ENCODE measurements around the gene WDR77.

Gene WDR77

GRCh38 chr1:111455642-111456031 lies 6.6 kb upstream of the WDR77 start:
- no peak for DNase-seq
- no peak overlapping the region for H3K4me3 ChIP-seq (ENCODE audit: insufficient read depth, low read depth, low read length, poor library complexity, severe bottlenecking)
- H3K4me1 ChIP-seq (ENCODE audit: control insufficient read depth, insufficient read depth, low read length, poor library complexity, severe bottlenecking), result peaks cover 20% of the 10 kb centered on the region
- no peaks in the 10 kb centered on the region for H3K9me3 ChIP-seq (ENCODE audit: control insufficient read depth, low read length)
- H3K27ac ChIP-seq (ENCODE audit: insufficient read depth, low read length, poor library complexity, severe bottlenecking), result no peak overlapping the region
- H3K36me3 ChIP-seq (ENCODE audit: control insufficient read depth, insufficient read depth, low read length), result peaks cover 66% of the 10 kb centered on the region
- H3K27me3 ChIP-seq (replicated peaks; ENCODE audit: control insufficient read depth, insufficient read depth, low read length, poor library complexity, severe bottlenecking), result no peaks in the 10 kb centered on the region

GRCh38 chr1:111454859-111455641 lies 6.0 kb upstream of the WDR77 start:
- H3K27me3 ChIP-seq (replicated peaks; ENCODE audit: control insufficient read depth, insufficient read depth, low read length, poor library complexity, severe bottlenecking), result no peaks in the 10 kb centered on the region
- H3K36me3 ChIP-seq (ENCODE audit: control insufficient read depth, insufficient read depth, low read length), result peaks cover 63% of the 10 kb centered on the region
- H3K9me3 ChIP-seq (ENCODE audit: control insufficient read depth, low read length), result no peaks in the 10 kb centered on the region
- DNase-seq, result no peak
- no peak overlapping the region for H3K27ac ChIP-seq (ENCODE audit: insufficient read depth, low read length, poor library complexity, severe bottlenecking)
- no peak overlapping the region for H3K4me3 ChIP-seq (ENCODE audit: insufficient read depth, low read depth, low read length, poor library complexity, severe bottlenecking)
- H3K4me1 ChIP-seq (ENCODE audit: control insufficient read depth, insufficient read depth, low read length, poor library complexity, severe bottlenecking), result peaks cover 26% of the 10 kb centered on the region

- no peak for DNase-seq
- Histone ChIP-seq H3K27ac (ENCODE audit: insufficient read depth, low read length, poor library complexity, severe bottlenecking) (no peak overlapping the region), H3K4me1 (ENCODE audit: control insufficient read depth, insufficient read depth, low read length, poor library complexity, severe bottlenecking) (peaks cover 29% of the 10 kb centered on the region), H3K27me3 (replicated peaks; ENCODE audit: control insufficient read depth, insufficient read depth, low read length, poor library complexity, severe bottlenecking) (no peaks in the 10 kb centered on the region), H3K9me3 (ENCODE audit: control insufficient read depth, low read length) (no peaks in the 10 kb centered on the region), H3K4me3 (ENCODE audit: insufficient read depth, low read depth, low read length, poor library complexity, severe bottlenecking) (no peak overlapping the region), H3K36me3 (ENCODE audit: control insufficient read depth, insufficient read depth, low read length) (peaks cover 51% of the 10 kb centered on the region)
Measured at GRCh38 chr1:111453706-111454105, 4.7 kb upstream of the WDR77 start.

GRCh38 chr1:111452581-111452980 lies 3.5 kb upstream of the WDR77 start:
- no peak for DNase-seq
- H3K4me1 ChIP-seq (ENCODE audit: control insufficient read depth, insufficient read depth, low read length, poor library complexity, severe bottlenecking), result peaks cover 37% of the 10 kb centered on the region
- no peak overlapping the region for H3K4me3 ChIP-seq (ENCODE audit: insufficient read depth, low read depth, low read length, poor library complexity, severe bottlenecking)
- no peaks in the 10 kb centered on the region for H3K9me3 ChIP-seq (ENCODE audit: control insufficient read depth, low read length)
- no peaks in the 10 kb centered on the region for H3K27me3 ChIP-seq (replicated peaks; ENCODE audit: control insufficient read depth, insufficient read depth, low read length, poor library complexity, severe bottlenecking)
- peaks cover 40% of the 10 kb centered on the region for H3K36me3 ChIP-seq (ENCODE audit: control insufficient read depth, insufficient read depth, low read length)
- H3K27ac ChIP-seq (ENCODE audit: insufficient read depth, low read length, poor library complexity, severe bottlenecking), result no peak overlapping the region

GRCh38 chr1:111450185-111450584 lies 1.1 kb upstream of the WDR77 start:
- DNase-seq, result no peak
- Histone ChIP-seq H3K4me1 (ENCODE audit: control insufficient read depth, insufficient read depth, low read length, poor library complexity, severe bottlenecking) (peaks cover 41% of the 10 kb centered on the region), H3K36me3 (ENCODE audit: control insufficient read depth, insufficient read depth, low read length) (peaks cover 22% of the 10 kb centered on the region), H3K9me3 (ENCODE audit: control insufficient read depth, low read length) (no peaks in the 10 kb centered on the region), H3K27me3 (replicated peaks; ENCODE audit: control insufficient read depth, insufficient read depth, low read length, poor library complexity, severe bottlenecking) (no peaks in the 10 kb centered on the region), H3K4me3 (ENCODE audit: insufficient read depth, low read depth, low read length, poor library complexity, severe bottlenecking) (peak overlapping the region; percentile 68), H3K27ac (ENCODE audit: insufficient read depth, low read length, poor library complexity, severe bottlenecking) (peak overlapping the region; percentile 82)

- H3K9me3 ChIP-seq (ENCODE audit: control insufficient read depth, low read length), result no peaks in the 10 kb centered on the region
- H3K27me3 ChIP-seq (replicated peaks; ENCODE audit: control insufficient read depth, insufficient read depth, low read length, poor library complexity, severe bottlenecking), result no peaks in the 10 kb centered on the region
- no peak for DNase-seq
- peak overlapping the region; percentile 82 for H3K27ac ChIP-seq (ENCODE audit: insufficient read depth, low read length, poor library complexity, severe bottlenecking)
- H3K4me1 ChIP-seq (ENCODE audit: control insufficient read depth, insufficient read depth, low read length, poor library complexity, severe bottlenecking), result peaks cover 40% of the 10 kb centered on the region
- H3K4me3 ChIP-seq (ENCODE audit: insufficient read depth, low read depth, low read length, poor library complexity, severe bottlenecking), result peak overlapping the region; percentile 68
- H3K36me3 ChIP-seq (ENCODE audit: control insufficient read depth, insufficient read depth, low read length), result peaks cover 17% of the 10 kb centered on the region
Measured at GRCh38 chr1:111449703-111450017, 604 bp upstream of the WDR77 start.

GRCh38 chr1:111448482-111448917 lies 556 bp downstream of the WDR77 start:
- Histone ChIP-seq H3K27ac (ENCODE audit: insufficient read depth, low read length, poor library complexity, severe bottlenecking) (peak overlapping the region; percentile 82), H3K27me3 (replicated peaks; ENCODE audit: control insufficient read depth, insufficient read depth, low read length, poor library complexity, severe bottlenecking) (no peaks in the 10 kb centered on the region), H3K36me3 (ENCODE audit: control insufficient read depth, insufficient read depth, low read length) (peaks cover 22% of the 10 kb centered on the region), H3K4me1 (ENCODE audit: control insufficient read depth, insufficient read depth, low read length, poor library complexity, severe bottlenecking) (peaks cover 36% of the 10 kb centered on the region), H3K9me3 (ENCODE audit: control insufficient read depth, low read length) (no peaks in the 10 kb centered on the region), H3K4me3 (ENCODE audit: insufficient read depth, low read depth, low read length, poor library complexity, severe bottlenecking) (peak overlapping the region; percentile 68)
- peak in 1 of 3 donors; percentile 5 for DNase-seq

GRCh38 chr1:111446967-111447892 lies 1.8 kb downstream of the WDR77 start:
- no peak overlapping the region for H3K27ac ChIP-seq (ENCODE audit: insufficient read depth, low read length, poor library complexity, severe bottlenecking)
- H3K9me3 ChIP-seq (ENCODE audit: control insufficient read depth, low read length), result no peaks in the 10 kb centered on the region
- H3K4me1 ChIP-seq (ENCODE audit: control insufficient read depth, insufficient read depth, low read length, poor library complexity, severe bottlenecking), result peaks cover 36% of the 10 kb centered on the region
- H3K27me3 ChIP-seq (replicated peaks; ENCODE audit: control insufficient read depth, insufficient read depth, low read length, poor library complexity, severe bottlenecking), result no peaks in the 10 kb centered on the region
- H3K4me3 ChIP-seq (ENCODE audit: insufficient read depth, low read depth, low read length, poor library complexity, severe bottlenecking), result no peak overlapping the region
- no peak for DNase-seq
- H3K36me3 ChIP-seq (ENCODE audit: control insufficient read depth, insufficient read depth, low read length), result peaks cover 35% of the 10 kb centered on the region

- Histone ChIP-seq H3K9me3 (ENCODE audit: control insufficient read depth, low read length) (no peaks in the 10 kb centered on the region), H3K27me3 (replicated peaks; ENCODE audit: control insufficient read depth, insufficient read depth, low read length, poor library complexity, severe bottlenecking) (no peaks in the 10 kb centered on the region), H3K4me3 (ENCODE audit: insufficient read depth, low read depth, low read length, poor library complexity, severe bottlenecking) (no peak overlapping the region), H3K27ac (ENCODE audit: insufficient read depth, low read length, poor library complexity, severe bottlenecking) (no peak overlapping the region), H3K4me1 (ENCODE audit: control insufficient read depth, insufficient read depth, low read length, poor library complexity, severe bottlenecking) (peaks cover 32% of the 10 kb centered on the region), H3K36me3 (ENCODE audit: control insufficient read depth, insufficient read depth, low read length) (peaks cover 39% of the 10 kb centered on the region)
- DNase-seq, result no peak
Measured at GRCh38 chr1:111446546-111446945, 2.5 kb downstream of the WDR77 start.

GRCh38 chr1:111444031-111444430 lies 5.0 kb downstream of the WDR77 start:
- peaks cover 16% of the 10 kb centered on the region for H3K4me1 ChIP-seq (ENCODE audit: control insufficient read depth, insufficient read depth, low read length, poor library complexity, severe bottlenecking)
- no peaks in the 10 kb centered on the region for H3K9me3 ChIP-seq (ENCODE audit: control insufficient read depth, low read length)
- no peaks in the 10 kb centered on the region for H3K27me3 ChIP-seq (replicated peaks; ENCODE audit: control insufficient read depth, insufficient read depth, low read length, poor library complexity, severe bottlenecking)
- no peak overlapping the region for H3K27ac ChIP-seq (ENCODE audit: insufficient read depth, low read length, poor library complexity, severe bottlenecking)
- no peak overlapping the region for H3K4me3 ChIP-seq (ENCODE audit: insufficient read depth, low read depth, low read length, poor library complexity, severe bottlenecking)
- DNase-seq, result no peak
- H3K36me3 ChIP-seq (ENCODE audit: control insufficient read depth, insufficient read depth, low read length), result peaks cover 47% of the 10 kb centered on the region
